ENCODE measurements around the gene DPYD.
A peak's percentile ranks its signal among the peaks of the same experiment; 100 is the strongest.

The DPYD gene

DNA sequence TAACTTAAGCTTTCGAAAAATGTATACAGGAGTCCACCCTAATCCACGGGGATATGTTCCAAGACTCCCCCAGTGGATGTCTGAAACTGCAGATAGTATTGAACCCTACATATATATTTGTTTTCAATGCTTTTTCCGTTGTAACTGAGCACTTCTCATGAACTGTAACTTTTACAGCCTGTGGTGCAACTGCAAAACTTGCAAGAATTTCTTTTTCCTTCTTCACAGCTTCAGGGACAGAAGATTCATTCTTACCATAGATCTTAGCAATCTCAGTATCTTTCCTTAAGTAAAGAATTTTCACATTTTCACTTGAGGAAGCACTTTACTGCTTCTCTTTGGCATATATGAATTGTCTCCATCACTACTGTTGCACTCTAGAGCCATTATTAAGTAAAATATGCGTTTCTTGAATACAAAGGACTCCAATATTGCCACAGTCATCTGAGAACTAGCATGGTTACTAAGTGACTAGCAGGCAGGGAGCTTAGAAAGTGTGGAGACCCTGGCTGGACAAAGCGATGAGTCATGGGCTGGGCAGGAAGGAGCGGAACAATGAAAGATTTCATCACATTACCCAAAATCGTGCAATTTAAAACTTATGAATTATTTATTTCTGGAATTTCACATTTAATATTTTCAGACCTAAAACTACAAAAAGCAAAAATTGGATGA lies 14.1 kb downstream of the DPYD start:
- DNase-seq, result peak in 1 of 2 donors; percentile 5

DNA sequence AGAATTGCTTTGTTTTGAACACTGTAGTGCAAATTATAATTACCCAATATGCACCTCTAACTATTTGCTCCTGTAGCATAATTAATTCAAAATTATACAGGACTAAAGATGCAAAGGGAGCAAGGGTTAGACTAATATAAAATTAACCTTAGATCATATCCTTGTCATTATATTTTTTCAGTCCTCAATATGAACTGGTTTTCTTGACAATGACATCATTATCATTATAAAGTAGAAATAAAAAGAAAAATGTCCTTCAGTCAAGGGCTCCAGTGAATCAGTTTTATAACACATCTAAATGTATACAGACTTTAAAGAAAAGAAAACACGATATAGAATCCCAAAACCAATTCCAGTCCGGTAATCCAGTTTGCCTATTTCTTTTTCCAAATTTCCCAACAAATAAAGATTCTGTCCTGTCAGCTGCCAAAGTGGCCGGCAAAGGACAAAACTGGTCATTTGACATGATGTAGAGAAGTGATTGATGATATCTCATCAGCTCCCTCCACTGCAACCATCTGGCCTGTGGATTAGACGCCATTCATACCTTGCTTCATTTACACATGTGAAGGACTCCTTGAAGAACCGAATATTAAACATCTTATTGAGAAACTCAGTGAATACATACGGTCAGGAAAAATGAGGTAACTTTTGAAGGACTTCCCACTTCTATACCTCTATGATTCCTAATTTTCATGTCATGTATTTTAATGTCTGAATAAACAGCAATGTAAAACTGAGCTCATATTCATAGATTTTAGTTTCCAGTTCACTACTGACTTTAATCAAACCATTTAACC lies 15.5 kb downstream of the DPYD start:
- DNase-seq, result no peak

DNA sequence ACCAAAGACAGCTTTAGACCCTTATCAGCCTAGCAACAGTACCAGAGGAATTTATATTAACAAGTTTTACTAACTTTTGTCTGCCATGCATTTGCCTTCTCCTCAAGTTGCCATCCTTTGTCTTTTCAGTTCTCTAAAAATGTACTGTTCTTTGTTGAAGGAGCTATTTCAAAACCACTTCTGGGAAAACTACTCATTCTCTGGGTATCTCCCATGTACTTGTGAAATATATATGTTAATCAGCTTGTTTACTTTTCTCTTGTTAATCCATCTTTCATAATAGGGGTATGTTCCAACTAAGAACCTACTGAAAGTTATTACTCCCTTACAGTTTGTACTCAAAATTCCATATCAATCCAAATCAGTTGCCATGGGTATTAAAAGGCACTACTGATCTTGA lies 16.3 kb downstream of the DPYD start:
- DNase-seq, result no peak

DNA sequence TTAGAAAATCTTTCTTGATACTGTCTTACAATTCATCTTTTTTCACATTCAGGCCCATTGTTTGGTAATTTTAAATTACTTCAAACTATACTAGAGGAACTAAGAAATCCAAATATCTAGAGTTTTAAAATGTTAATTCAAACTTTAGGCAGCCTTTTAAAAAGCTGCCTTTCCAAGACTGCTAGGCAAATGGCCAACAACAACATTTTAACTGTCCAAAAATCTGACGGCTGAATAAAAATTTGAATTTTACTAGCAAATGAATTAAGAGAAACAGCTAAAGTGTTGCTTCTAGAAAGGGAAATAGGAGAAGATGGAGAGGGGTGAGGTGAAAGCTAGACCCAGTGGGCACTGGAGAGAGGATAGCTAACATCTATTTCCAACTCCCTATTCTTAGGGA lies 17.2 kb downstream of the DPYD start:
- no peak for DNase-seq

DNA sequence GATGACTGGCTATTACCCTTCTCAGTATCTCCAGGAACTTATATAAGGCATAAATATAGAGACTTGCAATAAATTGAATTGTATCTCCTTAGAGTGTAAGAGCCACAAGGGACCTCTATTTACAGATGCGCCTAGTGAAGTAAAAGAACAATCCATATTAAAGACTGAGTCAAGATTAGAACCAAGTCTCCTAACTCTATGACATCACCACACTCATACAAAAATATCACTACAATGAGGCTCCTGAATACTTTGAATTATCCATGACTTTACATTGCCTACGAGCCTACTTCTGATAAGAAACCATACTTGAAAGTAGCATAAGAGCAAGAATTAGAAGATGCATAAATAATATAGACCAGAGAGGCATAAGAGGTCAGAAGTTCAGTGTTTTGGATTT lies 18.8 kb downstream of the DPYD start:
- no peak for DNase-seq

DNA sequence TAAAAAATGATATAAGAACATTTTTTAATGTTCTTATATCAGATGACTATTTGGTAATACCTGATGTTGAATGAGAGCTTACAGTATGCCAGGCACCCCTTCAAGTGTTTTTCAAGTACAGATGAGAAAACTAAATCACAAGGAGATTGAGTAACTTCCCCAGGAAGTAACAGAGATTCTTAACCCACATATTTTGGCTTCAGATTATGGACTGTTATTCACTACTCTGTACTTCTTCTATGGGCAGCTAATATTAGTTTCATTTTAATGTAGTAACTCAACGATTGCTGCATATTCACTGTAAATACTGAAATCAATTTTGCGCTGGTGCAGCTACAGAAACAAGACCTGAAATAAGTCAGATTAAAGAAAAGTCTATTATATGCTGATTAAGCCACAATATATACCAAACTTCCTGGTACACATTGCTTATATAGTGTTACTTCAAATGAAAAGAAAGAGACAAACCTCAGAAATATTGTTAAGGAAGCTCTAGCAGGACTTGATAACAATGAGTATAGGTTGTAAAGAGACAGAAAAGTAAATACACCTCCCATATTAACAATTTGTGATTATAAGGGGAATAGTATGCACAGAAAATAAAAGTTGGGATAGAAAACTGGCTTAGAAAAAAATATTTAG lies 19.7 kb downstream of the DPYD start:
- no peak for DNase-seq

DNA sequence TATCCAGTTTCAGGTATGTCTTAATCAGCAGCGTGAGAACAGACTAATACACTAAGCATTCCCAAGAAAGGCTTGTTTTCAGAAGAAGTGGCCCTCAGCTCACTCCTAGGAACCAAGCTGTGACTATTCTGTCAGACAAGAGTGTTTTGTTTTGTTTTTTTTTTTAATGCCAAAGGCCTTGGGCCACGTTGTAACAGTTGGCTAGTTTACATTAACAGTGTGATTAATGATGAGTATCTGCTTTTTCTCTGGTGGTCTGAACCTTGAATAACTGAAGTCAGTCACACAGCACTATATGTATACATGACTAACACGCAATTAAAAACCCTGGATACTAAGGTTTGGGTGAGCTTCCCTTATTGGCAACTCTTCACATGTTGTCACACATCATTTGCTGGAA lies 21.9 kb downstream of the DPYD start:
- no peak for DNase-seq

DNA sequence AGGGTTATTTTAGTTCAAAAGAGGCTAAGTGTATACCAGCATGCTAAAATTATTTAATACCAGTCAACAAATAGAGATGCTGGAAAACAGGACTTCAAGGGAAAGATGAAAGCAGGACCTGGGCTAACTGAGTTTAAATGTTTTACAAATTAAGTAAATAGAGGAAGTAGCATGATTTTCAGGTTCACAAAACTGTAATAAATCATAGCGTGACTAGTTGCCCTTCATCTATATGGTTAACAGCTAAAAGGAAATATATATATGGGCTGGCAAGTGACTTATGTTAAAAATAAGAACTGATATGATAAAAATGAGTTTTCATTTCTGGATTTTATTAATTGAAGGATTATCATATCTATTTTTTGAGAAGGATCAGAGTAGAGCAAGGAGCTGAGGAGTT lies 25.6 kb downstream of the DPYD start:
- no peak for DNase-seq

DNA sequence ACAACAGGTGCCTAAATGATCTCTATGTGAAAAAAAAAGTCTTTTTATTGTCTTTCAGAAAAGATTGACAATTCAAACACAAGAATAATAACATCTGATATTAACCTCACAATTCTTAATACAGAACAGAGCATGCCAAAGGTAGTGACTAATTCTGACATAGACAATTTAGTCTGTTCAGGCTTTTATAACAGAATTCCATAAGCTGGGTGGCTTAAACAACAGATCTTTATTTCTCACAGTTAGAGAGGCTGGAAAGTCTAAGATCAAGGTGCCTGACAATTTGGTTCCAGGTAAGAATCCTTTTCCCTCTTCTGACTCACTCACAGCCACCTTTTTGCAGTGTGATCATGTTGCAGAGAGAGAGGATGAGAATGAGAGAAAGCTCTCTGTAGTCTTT lies 27.0 kb downstream of the DPYD start:
- DNase-seq, result no peak

DNA sequence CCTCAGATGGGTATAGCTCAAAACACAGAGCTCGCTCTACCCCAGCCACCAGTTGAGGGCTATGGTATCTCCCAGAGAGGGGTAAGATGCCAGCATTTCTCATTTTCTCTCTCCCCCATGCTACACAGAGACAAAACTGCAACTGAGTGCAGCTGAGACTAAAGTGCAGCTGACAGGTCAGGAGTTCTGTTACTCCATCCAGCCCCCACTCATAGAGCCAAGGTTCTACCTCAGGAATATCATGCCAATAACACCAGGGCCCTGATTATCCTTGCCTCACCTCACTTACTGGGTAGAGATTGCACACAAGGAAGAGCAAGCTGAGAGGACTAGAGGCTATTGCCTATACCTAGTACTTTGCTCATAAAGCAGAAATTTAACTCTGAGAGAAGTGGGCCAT lies 34.6 kb downstream of the DPYD start:
- no peak for DNase-seq

DNA sequence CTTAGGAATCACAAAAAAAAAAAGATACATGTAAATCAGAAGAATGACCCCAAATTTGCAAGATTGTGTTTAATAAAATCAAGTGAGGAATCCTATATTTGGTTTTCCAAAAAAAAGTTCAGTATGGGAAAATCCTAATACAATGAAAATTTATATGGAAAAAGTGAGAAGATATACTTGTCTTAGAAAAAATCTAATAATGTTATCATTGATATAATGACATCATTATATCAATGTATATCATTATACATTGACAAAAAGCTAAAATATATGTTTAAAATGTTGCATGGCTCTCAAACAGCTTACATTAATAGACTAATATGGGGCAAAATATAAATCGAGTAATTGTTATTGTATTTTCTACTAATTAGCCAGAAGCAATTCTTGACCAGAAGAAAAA lies 37.0 kb downstream of the DPYD start:
- no peak for DNase-seq

DNA sequence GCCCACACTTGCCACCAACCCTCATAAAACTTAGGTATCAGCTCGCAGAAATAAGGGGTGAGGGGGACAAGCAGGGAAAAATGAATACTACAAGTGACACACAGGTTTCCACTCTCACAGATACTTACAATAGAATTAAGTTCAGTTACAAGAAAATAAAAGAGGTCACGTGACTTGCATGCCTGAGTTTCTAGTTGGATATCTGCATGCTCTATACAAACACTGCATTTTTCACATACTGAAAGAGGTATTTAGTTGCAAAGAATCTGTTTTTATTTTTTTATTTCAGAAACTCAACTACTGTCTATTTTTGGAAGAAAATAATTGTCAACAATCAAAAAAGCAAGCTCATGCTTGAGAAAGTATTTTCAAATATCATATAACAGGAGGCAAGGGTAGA lies 43.5 kb downstream of the DPYD start:
- no peak for DNase-seq

DNA sequence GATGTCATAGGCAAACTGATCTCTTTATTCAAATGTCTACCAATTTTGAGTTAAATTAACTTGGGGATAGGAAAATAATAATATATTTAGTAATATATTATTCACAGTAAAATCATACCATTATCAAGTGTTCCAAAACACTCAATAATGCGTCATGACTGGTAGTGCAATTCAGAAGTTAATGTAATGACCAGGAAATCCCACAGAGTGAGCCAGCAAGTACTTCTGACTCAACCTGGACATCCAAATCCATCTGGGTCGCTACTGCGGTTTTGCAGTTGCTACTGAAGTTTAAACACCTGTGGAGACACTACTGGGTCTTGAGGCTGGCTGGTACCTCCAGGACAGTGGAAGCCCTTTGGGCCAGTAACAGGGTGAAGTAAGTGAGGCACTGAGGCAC lies 44.8 kb downstream of the DPYD start:
- DNase-seq, result no peak

DNA sequence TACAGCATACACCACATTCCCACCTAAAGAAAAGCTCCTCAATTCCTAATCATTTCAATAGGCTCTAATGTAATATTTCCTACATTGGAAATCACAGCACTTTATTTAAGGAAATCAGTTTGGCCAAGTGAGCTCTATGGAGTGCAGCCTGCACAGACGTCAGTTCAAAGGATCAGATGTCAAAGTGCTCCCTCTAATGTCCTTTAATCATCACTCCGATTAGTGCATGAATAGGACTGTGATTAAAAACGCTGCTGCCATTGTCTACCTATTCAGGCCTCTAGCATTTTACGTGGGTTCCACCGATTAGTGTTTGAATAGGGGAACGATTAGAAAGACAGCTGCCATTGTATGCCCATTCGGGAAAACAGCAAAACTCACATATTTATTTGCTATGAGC lies 50.2 kb downstream of the DPYD start:
- DNase-seq, result no peak

DNA sequence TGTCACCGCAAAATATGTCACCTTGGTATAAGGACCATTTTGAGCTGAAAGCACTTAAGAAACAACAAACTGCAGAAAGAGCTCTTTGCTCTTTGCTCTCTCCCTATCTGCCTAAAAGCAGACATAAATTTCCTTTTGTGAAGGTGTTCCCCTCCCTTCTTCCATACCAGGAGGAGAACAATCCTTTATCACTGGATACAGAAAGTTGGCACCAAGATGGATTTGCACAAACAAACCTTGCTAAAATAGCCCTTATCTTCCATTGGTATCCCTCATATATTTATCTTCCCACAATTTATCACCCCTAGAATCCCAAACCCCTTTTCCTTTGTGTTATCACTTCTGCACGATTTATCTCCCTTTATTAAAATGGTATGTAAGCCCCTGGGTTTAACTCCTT lies 51.4 kb downstream of the DPYD start:
- DNase-seq, result no peak

DNA sequence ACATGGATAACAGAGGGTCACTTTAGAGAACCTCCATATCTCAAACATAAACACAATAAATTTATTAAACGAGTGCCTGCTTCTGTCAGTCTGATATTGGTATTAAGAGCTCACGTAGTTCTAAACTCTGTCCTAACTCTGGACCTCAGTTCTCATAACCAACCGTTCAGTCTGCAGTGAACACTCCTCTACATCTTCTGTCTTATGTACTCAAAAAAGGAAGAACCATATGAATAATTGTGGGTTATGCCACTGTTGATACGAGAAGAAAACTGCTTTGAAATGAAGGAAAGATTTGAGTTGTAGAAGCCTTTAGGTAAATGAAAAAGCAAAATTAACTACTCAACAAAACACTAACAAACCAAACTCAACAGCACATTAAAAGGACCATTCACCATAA lies 53.7 kb downstream of the DPYD start:
- DNase-seq, result no peak

DNA sequence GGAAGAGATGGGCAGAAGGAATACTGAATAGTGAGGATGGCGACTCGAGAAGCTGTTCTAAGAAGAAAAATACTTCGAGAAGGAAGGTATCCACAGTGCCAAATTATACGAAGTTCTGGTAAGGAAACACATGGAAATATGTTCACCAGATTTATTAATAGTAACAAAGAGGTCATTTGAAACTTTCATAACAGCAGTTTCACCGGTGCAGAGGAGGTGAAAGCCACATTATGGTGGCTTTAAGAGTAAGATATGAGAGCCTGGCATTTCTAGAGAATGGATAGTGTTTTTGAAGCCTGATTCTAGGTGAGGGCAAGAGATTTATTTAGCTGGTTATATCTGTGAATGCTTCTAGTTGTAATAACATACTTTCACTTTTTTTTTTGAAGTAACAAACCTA lies 56.2 kb downstream of the DPYD start:
- DNase-seq, result no peak

DNA sequence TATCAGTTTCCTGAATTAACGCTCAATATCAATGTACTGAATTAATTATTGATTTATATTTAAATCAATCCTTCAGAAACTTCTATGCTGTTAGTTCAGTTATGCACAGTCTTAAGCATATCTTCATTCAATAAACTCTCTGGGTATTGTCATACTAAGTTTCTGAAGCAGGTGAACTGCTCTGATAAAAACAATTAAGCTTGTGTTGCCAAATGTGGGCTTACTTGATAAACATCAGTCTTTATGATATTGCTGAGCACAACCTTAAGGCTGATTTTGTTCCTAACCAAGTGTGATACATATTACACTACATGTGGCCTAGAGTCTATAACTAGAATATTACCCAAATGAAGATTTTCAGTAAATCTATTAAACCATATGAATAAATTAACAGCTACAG lies 67.6 kb downstream of the DPYD start:
- no peak for DNase-seq

DNA sequence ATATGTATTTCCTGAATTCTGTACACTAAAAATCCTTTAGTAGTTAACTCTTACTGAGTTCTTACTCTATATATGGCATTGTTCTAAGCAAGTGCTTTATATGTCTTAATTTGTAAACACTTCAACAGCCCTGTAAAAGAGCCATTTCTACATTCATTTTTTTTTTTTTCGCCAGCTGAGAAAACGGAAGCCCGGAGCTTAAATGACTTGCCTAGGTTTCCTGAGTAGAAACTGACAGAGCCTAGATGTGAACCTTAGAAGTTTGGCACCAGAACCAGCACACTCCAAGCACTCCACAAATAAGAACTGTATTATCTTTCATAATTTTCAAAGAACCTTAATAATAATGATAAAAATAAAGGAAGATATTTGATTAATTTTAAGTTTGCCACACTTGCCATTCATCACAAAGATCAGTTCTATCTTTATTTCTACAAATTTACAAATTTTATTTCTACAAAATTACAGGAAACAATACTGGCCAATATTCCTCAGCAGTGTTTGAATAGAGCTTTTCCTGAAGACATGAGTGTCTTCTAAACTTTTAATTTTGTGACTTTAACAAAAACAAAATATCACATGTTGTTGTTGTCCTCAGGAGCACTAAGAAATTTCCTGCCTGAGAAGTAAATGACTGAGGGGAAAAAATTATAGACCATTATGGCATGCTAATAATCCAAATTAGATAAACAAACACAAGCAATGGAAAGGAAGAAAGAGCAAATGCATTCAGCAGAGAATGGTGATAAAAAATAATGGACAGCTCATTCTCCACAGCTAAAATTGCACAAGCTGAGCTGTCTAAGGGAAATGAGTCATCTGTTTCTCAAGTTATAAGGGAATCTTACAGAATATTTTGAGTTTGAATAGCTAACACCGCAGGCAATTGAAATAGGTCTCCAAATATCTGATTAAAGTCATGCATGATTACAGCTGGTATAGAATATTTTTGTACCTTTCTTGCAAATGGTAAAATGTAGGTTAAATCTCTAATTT lies 71.2 kb downstream of the DPYD start:
- no peak for DNase-seq

DNA sequence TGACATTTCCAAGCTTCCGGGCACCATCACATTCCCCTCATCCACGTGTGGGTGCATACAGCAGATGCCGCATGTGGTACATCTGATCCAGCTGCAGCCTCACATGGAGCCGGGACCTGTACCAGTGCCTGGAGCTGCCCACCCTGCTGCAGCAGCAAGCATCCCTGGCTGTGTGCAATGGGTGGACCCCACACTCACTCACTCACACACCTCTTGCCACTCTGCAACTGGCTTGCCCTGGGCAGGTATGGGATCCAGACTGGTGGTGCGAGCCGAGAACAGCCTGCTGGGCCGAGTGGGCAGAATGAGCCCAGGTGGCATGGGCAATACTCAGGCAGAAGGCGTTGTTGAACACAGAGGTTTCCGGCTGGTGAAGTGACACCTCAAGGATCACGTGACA lies 75.0 kb downstream of the DPYD start:
- DNase-seq, result no peak

DNA sequence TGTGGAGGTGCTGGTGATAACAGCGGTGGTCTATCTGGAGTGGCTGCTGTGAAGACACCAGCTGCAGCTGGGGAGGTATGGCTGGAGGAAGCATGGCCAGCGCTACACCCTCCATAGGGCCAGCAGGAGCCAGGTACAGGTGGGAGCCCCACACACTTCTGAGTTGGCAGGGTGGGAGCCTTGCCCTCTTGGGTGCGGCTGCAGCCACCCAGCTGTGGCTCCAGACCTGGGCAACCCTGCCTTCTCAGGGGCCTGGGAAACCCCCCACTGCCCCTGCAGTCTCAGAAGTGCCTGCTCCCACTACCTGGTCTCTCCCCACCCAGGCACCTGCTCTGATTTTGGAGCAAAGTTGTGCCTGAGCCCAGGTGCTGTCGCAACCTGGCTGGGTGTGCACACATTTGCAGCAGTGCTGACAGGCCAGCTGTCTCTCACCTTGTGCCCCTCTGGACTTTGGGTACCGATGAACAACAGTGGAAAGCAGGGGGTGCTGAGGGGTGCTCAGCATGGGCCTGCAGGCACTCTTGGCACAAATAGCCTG lies 76.2 kb downstream of the DPYD start:
- no peak for DNase-seq

DNA sequence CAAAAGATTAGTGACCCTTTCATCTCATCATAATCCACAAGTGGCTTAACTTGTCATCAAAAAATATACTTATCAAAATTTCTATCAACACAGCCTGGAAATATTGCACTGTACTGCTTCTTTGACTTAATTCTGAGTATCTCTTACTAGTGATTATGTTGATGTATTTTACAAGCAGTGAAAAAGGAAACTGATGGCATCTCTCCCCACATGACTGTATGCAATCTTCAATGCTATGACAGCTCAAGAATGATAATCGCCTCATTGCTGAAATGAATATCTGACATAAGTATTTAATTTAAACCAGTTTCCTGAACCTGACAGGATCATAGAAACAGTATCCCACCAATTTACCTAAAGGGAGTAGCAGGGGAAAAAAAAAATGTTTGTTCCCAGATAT lies 79.5 kb downstream of the DPYD start:
- no peak for DNase-seq

DNA sequence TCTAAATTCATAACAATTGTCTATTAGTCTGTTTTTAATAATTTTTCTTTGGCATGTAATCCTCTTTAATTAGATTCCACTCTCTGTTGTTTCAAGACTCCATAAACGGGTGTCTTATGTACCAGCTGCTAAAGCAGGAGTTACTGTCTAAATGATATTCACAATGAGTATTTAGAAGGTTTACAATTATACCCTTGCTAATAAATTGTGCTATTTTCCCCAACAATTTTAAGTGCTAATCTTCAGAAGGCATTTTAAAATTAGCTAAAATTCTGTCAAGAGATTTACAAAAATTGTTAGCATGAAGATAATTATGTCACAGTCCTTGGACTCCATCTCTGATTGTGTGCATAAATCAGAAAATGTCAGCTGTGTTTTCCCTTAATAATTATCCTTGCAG lies 83.7 kb downstream of the DPYD start:
- no peak for DNase-seq

All from hippocampal formation (tissue), 2 donors.